CD4-positive, CD25-positive, alpha-beta regulatory T cell (primary cell): Measurements from ENCODE around the gene GALNT12. TPM values are rescaled to one million over a fixed set of nuclear protein-coding genes. Genes with fewer than 3 reads are reported as not detected.

ENCODE experiments used
- ATAC-seq, 2 donors: fragments of 150-1000 bp; cut with Tn5 transposase; one replicate each; pipeline ENCODE4 v1.10.0; 2021; ENCODE audit warnings: low read depth in 2 of 2, moderate number of reproducible peaks in 2 of 2, moderate library complexity in 1 of 2
- DNase-seq, 3 donors: peaks; one replicate each; pipeline versions ENCODE4 v3.0.0 to v3.0.0-alpha.2; 2012 to 2022; ENCODE audit warnings: mixed read lengths in 1 of 3
- H3K27ac ChIP-seq: one replicate; pipeline ENCODE4 v1.7.0; 2013; ENCODE audit warnings: mild to moderate bottlenecking, low read length; ENCODE audit not compliant: insufficient read depth, poor library complexity, severe bottlenecking
- H3K27me3 ChIP-seq: one replicate; pipeline ENCODE4 v1.7.0; 2013; ENCODE audit warnings: low read length; ENCODE audit not compliant: control insufficient read depth, insufficient read depth
- H3K36me3 ChIP-seq: one replicate; pipeline ENCODE4 v1.7.0; 2013; ENCODE audit warnings: mild to moderate bottlenecking, low read length, moderate library complexity; ENCODE audit not compliant: control insufficient read depth, insufficient read depth
- H3K4me1 ChIP-seq: 2 replicates; pipeline ENCODE4 v1.7.0; 2013; ENCODE audit warnings: mild to moderate bottlenecking, low read length; ENCODE audit not compliant: insufficient read depth, control insufficient read depth, poor library complexity, severe bottlenecking
- H3K4me3 ChIP-seq: one replicate; pipeline ENCODE4 v1.7.0; 2013; ENCODE audit warnings: low read depth, mild to moderate bottlenecking, low read length, moderate library complexity
- H3K9me3 ChIP-seq, 2 experiments: 1 replicate in 1 of 2; 2 replicates in 1 of 2; pipeline ENCODE4 v1.7.0; 2013; ENCODE audit warnings: low read length in 2 of 2, mild to moderate bottlenecking in 1 of 2, moderate library complexity in 1 of 2; ENCODE audit not compliant: control insufficient read depth in 2 of 2
- H3K27ac Mint-ChIP-seq, 3 donors: one replicate each; pipeline ENCODE4 v1.8.0; 2020 to 2022; ENCODE audit warnings: mild to moderate bottlenecking in 3 of 3, mixed read lengths in 3 of 3, moderate library complexity in 2 of 3
- H3K27me3 Mint-ChIP-seq: one replicate; pipeline ENCODE4 v1.8.0; 2022; ENCODE audit warnings: mild to moderate bottlenecking, mixed read lengths
- H3K36me3 Mint-ChIP-seq: one replicate; pipeline ENCODE4 v1.8.0; 2020; ENCODE audit warnings: mixed read lengths
- H3K4me1 Mint-ChIP-seq, 4 donors: one replicate each; pipeline ENCODE4 v1.8.0; 2020 to 2022; ENCODE audit warnings: mixed read lengths in 4 of 4, mild to moderate bottlenecking in 1 of 4
- H3K4me3 Mint-ChIP-seq, 4 donors: one replicate each; pipeline ENCODE4 v1.8.0; 2020 to 2022; ENCODE audit warnings: mild to moderate bottlenecking in 4 of 4, mixed read lengths in 4 of 4, moderate library complexity in 3 of 4
- H3K9me3 Mint-ChIP-seq, 7 donors: one replicate each; pipeline ENCODE4 v1.8.0; 2020 to 2022; ENCODE audit warnings: mixed read lengths in 7 of 7, mild to moderate bottlenecking in 3 of 7, moderate library complexity in 2 of 7
- polyA plus RNA-seq, 4 donors: library from polyadenylated mRNA; unstranded; fragments of 300-500 nt; fragmentation: Illumina TruSeq; gene quantifications; one replicate each; pipeline ENCODE4 v1.2.3, GENCODE V29; 2021
- total RNA-seq: library from RNA; stranded (reverse); gene quantifications from one replicate; pipeline ENCODE4 v1.2.3, GENCODE V29; 2022

The GALNT12 gene
- total and polyA plus RNA-seq, 5 donors from 2014 or later = 1.4 to 4.7 (median 2.0) TPM

DNA sequence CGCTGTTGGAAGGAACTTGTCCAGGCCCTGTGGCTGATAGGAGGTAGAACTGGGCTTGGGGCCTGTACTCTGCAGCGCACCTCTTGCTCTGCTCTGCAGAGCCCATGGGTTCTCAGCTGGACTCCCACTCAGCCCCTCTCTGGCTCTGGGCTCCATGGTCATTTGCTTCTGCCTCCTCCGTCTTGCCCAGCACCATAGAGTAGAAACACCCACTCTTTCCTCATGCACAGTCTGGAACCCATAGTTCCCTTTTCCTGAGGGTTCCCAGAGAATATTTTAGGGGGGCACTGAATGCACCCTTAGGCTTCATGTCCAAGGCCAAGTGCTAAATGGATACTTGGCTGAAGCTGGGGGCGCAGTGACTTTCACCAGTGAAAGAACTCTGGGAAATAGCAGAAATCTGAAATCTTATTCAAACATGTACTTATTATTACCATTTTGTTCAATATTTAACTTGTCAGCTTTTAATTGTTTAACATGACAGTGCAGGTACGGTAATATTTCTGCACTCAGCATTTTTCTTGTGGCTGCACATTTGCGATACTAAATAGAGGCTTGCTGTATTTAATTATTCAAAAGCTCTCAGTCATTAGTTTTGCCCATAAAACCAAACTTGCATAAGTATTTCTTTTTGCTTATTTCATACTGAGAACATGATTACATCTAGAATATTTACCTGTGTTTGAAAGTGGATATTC, 31.5 kb downstream of the GALNT12 start:
- H3K4me1 Mint-ChIP-seq = no peaks in the 10 kb centered on the region
- H3K9me3 ChIP-seq = no peaks in the 10 kb centered on the region
- no peaks in the 10 kb centered on the region for H3K36me3 ChIP-seq
- no peaks in the 10 kb centered on the region for H3K9me3 Mint-ChIP-seq
- no peak overlapping the region for H3K4me3 ChIP-seq
- no peak overlapping the region for H3K27ac ChIP-seq
- no peak overlapping the region for H3K4me3 Mint-ChIP-seq
- ATAC-seq = no peak
- H3K4me1 ChIP-seq = no peaks in the 10 kb centered on the region
- H3K27ac Mint-ChIP-seq = peak overlapping the region in 1 of 3 donors; percentile 57
- no peaks in the 10 kb centered on the region for H3K27me3 Mint-ChIP-seq
- no peaks in the 10 kb centered on the region for H3K27me3 ChIP-seq
- no peak for DNase-seq
- H3K36me3 Mint-ChIP-seq = peaks cover 28% of the 10 kb centered on the region

DNA sequence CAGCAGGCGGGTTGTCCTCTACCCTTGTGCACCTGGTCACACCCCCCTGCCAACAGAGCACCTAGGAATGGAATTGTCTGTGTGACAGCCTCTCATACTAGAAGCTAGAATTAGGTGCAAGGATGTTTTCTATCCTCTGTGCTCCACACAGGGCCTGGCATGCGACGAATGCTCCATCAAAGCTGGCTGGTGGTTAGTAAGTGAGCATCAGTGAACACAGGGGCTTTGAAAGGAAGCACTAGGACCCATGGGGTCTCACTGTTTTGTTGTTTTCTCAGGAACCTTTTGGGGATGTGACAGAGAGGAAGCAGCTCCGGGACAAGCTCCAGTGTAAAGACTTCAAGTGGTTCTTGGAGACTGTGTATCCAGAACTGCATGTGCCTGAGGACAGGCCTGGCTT, 32.3 kb downstream of the GALNT12 start:
- H3K27me3 Mint-ChIP-seq = no peaks in the 10 kb centered on the region
- H3K9me3 Mint-ChIP-seq = no peaks in the 10 kb centered on the region
- H3K4me1 Mint-ChIP-seq = no peaks in the 10 kb centered on the region
- peaks cover 30% of the 10 kb centered on the region for H3K36me3 Mint-ChIP-seq
- H3K4me3 Mint-ChIP-seq = no peak overlapping the region
- Histone ChIP-seq H3K36me3 (no peaks in the 10 kb centered on the region), H3K4me1 (no peaks in the 10 kb centered on the region), H3K27ac (no peak overlapping the region), H3K9me3 (no peaks in the 10 kb centered on the region), H3K4me3 (no peak overlapping the region), H3K27me3 (no peaks in the 10 kb centered on the region)
- H3K27ac Mint-ChIP-seq = no peak overlapping the region
- ATAC-seq (no peak), DNase-seq (no peak)

DNA sequence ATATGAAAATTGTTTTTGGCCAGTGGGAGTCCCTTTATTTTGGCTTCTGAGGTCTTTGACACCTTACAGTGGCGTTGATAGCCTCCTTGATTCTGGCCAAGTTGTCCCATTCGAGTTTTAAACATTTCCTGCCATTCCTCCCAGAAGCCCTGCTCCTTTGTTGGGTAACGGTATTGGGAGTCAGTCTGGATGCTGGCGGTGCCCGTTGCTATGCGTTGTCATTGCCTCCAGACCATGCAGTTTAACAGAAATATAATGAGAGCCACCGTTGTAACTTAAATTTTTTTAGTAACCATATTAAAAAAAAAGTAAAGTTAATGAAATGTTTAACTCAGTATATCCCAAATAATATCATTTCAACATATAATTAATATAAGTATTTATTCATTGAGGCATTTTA, 35.0 kb downstream of the GALNT12 start:
- H3K27ac Mint-ChIP-seq = no peak overlapping the region
- peaks cover 27% of the 10 kb centered on the region for H3K36me3 Mint-ChIP-seq
- no peak overlapping the region for H3K4me3 Mint-ChIP-seq

DNA sequence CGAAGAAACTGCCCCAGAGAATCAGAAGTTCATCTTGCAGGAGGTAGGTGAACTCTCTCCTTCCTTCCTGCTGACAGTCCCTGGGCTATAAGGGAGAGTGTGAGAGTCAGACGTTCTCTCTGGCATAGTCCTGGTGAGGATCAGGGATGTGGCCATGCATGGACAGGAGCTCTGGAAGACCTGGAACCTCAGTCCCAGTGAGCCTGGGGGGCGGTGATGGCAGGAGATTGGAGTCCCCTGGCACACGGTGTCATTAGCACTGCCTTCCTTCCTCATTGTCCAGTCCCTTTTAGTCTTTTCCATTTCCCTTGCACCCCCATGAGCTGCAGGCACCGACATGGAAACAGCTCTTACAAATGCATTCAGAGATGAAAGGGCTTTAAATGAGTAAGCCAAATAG, 38.6 kb downstream of the GALNT12 start:
- Histone ChIP-seq H3K9me3 (no peaks in the 10 kb centered on the region), H3K27me3 (no peaks in the 10 kb centered on the region), H3K36me3 (no peaks in the 10 kb centered on the region), H3K27ac (no peak overlapping the region), H3K4me1 (no peaks in the 10 kb centered on the region), H3K4me3 (no peak overlapping the region)
- Mint-ChIP-seq H3K27ac (no peak overlapping the region), H3K4me3 (no peak overlapping the region), H3K36me3 (peaks cover 12% of the 10 kb centered on the region), H3K9me3 (no peaks in the 10 kb centered on the region), H3K27me3 (no peaks in the 10 kb centered on the region), H3K4me1 (peaks cover 0 to 4% (median 2%) of the 10 kb centered on the region in 4 donors)
- DNase-seq (no peak), ATAC-seq (no peak)

More for the DNA sequence above, 35.0 kb downstream of the GALNT12 start:
- Mint-ChIP-seq H3K4me1 (no peaks in the 10 kb centered on the region), H3K9me3 (no peaks in the 10 kb centered on the region), H3K27me3 (no peaks in the 10 kb centered on the region)
- Histone ChIP-seq H3K27me3 (no peaks in the 10 kb centered on the region), H3K4me3 (no peak overlapping the region), H3K9me3 (no peaks in the 10 kb centered on the region), H3K36me3 (no peaks in the 10 kb centered on the region), H3K4me1 (no peaks in the 10 kb centered on the region), H3K27ac (no peak overlapping the region)
- DNase-seq = no peak
- ATAC-seq = no peak

DNA sequence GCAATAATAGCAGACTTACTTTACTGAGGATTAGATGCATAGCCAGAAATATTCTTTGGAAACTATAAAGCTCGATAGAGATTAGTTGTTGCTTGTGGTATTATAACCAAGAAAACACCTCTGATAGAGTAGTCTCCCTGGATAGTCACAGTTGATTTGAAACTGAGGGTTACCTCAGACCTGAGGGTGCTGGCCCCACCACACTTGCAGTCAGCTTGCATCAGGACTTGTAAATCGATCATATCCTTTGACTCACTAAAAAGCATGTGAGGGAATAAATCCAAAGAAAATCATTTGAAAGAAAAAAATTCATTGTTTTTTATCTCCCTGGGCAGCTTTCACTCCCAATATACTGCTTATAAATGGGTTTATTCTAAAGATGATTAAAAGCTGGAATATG, 39.4 kb downstream of the GALNT12 start:
- H3K4me3 ChIP-seq = no peak overlapping the region
- H3K27me3 ChIP-seq = no peaks in the 10 kb centered on the region
- no peaks in the 10 kb centered on the region for H3K9me3 ChIP-seq
- Mint-ChIP-seq H3K4me3 (no peak overlapping the region), H3K27me3 (no peaks in the 10 kb centered on the region), H3K36me3 (peaks cover 8% of the 10 kb centered on the region), H3K4me1 (peaks cover 0 to 5% (median 2%) of the 10 kb centered on the region in 4 donors), H3K9me3 (no peaks in the 10 kb centered on the region), H3K27ac (no peak overlapping the region)
- ATAC-seq = no peak
- no peak overlapping the region for H3K27ac ChIP-seq
- no peaks in the 10 kb centered on the region for H3K4me1 ChIP-seq
- no peak for DNase-seq
- H3K36me3 ChIP-seq = no peaks in the 10 kb centered on the region

DNA sequence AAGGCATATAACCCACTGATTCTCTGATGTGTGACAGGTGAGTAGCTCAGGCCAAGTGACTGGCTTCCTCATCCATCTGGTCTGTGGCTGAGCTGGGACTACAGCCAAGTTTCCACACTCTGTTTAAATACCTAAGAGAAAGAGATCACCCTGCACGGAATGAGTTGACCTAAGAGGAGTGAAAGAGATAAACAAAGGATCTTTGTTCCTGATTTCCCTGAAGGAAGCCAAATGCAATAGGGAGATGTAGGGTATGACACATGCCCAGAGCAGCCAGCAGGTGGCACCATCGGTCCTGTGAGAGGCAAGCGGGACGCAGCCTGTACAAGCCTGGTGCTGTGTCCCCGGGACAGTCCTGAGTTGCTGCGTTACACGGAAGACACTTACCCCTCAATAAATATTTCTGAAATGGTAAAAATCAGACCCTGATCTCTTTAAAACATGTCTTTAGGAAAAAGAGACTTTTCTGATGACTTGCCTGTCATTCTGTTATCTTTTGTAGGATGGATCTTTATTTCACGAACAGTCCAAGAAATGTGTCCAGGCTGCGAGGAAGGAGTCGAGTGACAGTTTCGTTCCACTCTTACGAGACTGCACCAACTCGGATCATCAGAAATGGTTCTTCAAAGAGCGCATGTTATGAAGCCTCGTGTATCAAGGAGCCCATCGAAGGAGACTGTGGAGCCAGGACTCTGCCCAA, 41.1 kb downstream of the GALNT12 start:
- Mint-ChIP-seq H3K4me3 (no peak overlapping the region), H3K27ac (peak overlapping the region in 1 of 3 donors; percentile 20), H3K9me3 (no peaks in the 10 kb centered on the region), H3K27me3 (no peaks in the 10 kb centered on the region), H3K4me1 (peaks cover 0 to 5% (median 2%) of the 10 kb centered on the region in 4 donors), H3K36me3 (peaks cover 8% of the 10 kb centered on the region)
- Histone ChIP-seq H3K9me3 (no peaks in the 10 kb centered on the region), H3K4me3 (no peak overlapping the region), H3K27ac (no peak overlapping the region), H3K27me3 (no peaks in the 10 kb centered on the region), H3K36me3 (no peaks in the 10 kb centered on the region), H3K4me1 (no peaks in the 10 kb centered on the region)
- DNase-seq = peak; percentile 45 to 81 (median 55)
- peak; percentile 81 to 85 for ATAC-seq

DNA sequence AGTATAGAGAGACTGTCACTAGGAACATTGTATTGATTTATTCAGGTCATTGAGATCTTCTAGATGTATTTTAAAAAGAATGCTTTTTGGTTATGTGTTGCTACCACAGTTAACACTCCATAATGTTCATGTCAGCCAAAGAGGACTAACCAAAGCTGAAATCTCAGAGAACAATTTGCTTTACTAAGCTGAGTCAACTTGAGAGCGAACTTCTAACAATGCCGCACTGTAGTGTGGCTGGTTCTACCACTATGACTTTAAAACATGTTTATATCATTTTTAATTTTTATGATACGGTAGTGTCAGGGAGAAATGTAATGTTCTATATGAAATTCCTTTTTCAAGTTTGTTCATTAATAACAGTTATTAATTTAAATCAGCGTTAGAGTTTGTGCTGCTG, 42.1 kb downstream of the GALNT12 start:
- Histone ChIP-seq H3K4me1 (no peaks in the 10 kb centered on the region), H3K36me3 (no peaks in the 10 kb centered on the region), H3K27me3 (no peaks in the 10 kb centered on the region), H3K9me3 (no peaks in the 10 kb centered on the region), H3K4me3 (no peak overlapping the region), H3K27ac (no peak overlapping the region)
- peaks cover 0 to 5% (median 2%) of the 10 kb centered on the region in 4 donors for H3K4me1 Mint-ChIP-seq
- H3K9me3 Mint-ChIP-seq = no peaks in the 10 kb centered on the region
- no peak for DNase-seq
- no peak for ATAC-seq
- H3K27me3 Mint-ChIP-seq = no peaks in the 10 kb centered on the region
- H3K27ac Mint-ChIP-seq = no peak overlapping the region
- no peak overlapping the region for H3K4me3 Mint-ChIP-seq
- peaks cover 6% of the 10 kb centered on the region for H3K36me3 Mint-ChIP-seq
